Erythroblast (primary cell): ENCODE data around the gene BCL2L11.

Experiments
- GATA1 ChIP-seq: IDR thresholded peaks from 2 replicates; pipeline ENCODE4 v1.6.1; 2011; ENCODE audit warnings: low read depth, mild to moderate bottlenecking, control low read depth, low read length, moderate library complexity
- POLR2A ChIP-seq: IDR thresholded peaks from 2 replicates; pipeline ENCODE4 v1.6.1; 2011; ENCODE audit warnings: mild to moderate bottlenecking, low read length

GRCh38 chr2:111139637-111140317, 19.1 kb downstream of the BCL2L11 start:
- no peak for TF ChIP-seq POLR2A
- TF ChIP-seq GATA1, result no peak
